GM23338 (cell line): ENCODE data around the gene SUPT3H. TPM values are rescaled to one million over a fixed set of nuclear protein-coding genes. Genes with fewer than 3 reads are reported as not detected.

ENCODE experiments used
- ATAC-seq: fragments of 200-7000 bp; cut with Tn5 transposase; 3 replicates; pipeline ENCODE4 v1.9.1; 2020
- DNase-seq: peaks from one replicate; pipeline ENCODE4 v3.0.0-alpha.2; 2015; ENCODE audit warnings: low spot score
- H2AFZ ChIP-seq: fragments of 200-600 bp; sonication (generic); 2 replicates; pipeline ENCODE4 v1.8.0; 2016; ENCODE audit warnings: antibody characterized with exemption, mild to moderate bottlenecking, moderate library complexity
- H3F3A ChIP-seq: fragments of 200-600 bp; sonication (generic); replicated peaks from 2 replicates; pipeline ENCODE4 v1.8.0; 2017; ENCODE audit warnings: antibody characterized with exemption, mixed run types, low read depth
- H3K27ac ChIP-seq: fragments of 200-600 bp; sonication (generic); 2 replicates; pipeline ENCODE4 v1.6.1; 2016; ENCODE audit warnings: low read depth
- H3K27me3 ChIP-seq: fragments of 200-600 bp; sonication (generic); 2 replicates; pipeline ENCODE4 v1.8.0; 2016; ENCODE audit warnings: mild to moderate bottlenecking, mixed run types, moderate library complexity; ENCODE audit not compliant: insufficient read depth
- H3K36me3 ChIP-seq: fragments of 200-600 bp; sonication (generic); 2 replicates; pipeline ENCODE4 v1.8.0; 2016; ENCODE audit warnings: mild to moderate bottlenecking; ENCODE audit not compliant: insufficient read depth
- H3K4me1 ChIP-seq: fragments of 200-600 bp; sonication (generic); 2 replicates; pipeline ENCODE4 v1.8.0; 2016; ENCODE audit warnings: mild to moderate bottlenecking, moderate library complexity; ENCODE audit not compliant: insufficient read depth
- H3K4me2 ChIP-seq: fragments of 200-600 bp; sonication (generic); 2 replicates; pipeline ENCODE4 v1.7.1; 2017; ENCODE audit warnings: mixed run types
- H3K4me3 ChIP-seq: fragments of 200-600 bp; sonication (generic); 2 replicates; pipeline ENCODE4 v1.6.1; 2016; ENCODE audit warnings: mixed run types
- H3K79me2 ChIP-seq: fragments of 200-600 bp; sonication (generic); replicated peaks from 2 replicates; pipeline ENCODE4 v1.8.0; 2017; ENCODE audit warnings: mild to moderate bottlenecking; ENCODE audit not compliant: insufficient read depth
- H3K9me2 ChIP-seq: fragments of 200-600 bp; sonication (generic); 2 replicates; pipeline ENCODE4 v1.8.0; 2017; ENCODE audit not compliant: insufficient read depth
- H4K20me1 ChIP-seq: fragments of 200-600 bp; sonication (generic); replicated peaks from 2 replicates; pipeline ENCODE4 v1.8.0; 2017; ENCODE audit warnings: mild to moderate bottlenecking; ENCODE audit not compliant: insufficient read depth
- H3K27ac Mint-ChIP-seq: 2 replicates; pipeline ENCODE4 v1.8.0; 2020; ENCODE audit warnings: inconsistent platforms, mild to moderate bottlenecking, moderate library complexity, mixed read lengths
- H3K27me3 Mint-ChIP-seq: 3 replicates; pipeline ENCODE4 v1.8.0; 2022; ENCODE audit warnings: low read depth, mild to moderate bottlenecking, moderate library complexity, mixed read lengths, inconsistent platforms; ENCODE audit not compliant: insufficient read depth, poor library complexity
- H3K36me3 Mint-ChIP-seq: 3 replicates; pipeline ENCODE4 v1.8.0; 2021; ENCODE audit warnings: low read depth, mild to moderate bottlenecking, inconsistent platforms, moderate library complexity, mixed read lengths
- H3K4me1 Mint-ChIP-seq: 3 replicates; pipeline ENCODE4 v1.8.0; 2020; ENCODE audit warnings: mild to moderate bottlenecking, inconsistent platforms, mixed read lengths
- H3K4me3 Mint-ChIP-seq: 3 replicates; pipeline ENCODE4 v1.8.0; 2021; ENCODE audit warnings: moderate library complexity, mild to moderate bottlenecking, inconsistent platforms, mixed read lengths
- H3K9me3 Mint-ChIP-seq: 3 replicates; pipeline ENCODE4 v1.8.0; 2020; ENCODE audit warnings: moderate library complexity, mild to moderate bottlenecking, inconsistent platforms, mixed read lengths
- EZH2 ChIP-seq: fragments of 200-600 bp; sonication (generic); IDR thresholded peaks from one replicate; pipeline ENCODE4 v1.8.0; 2017; ENCODE audit warnings: antibody characterized with exemption, mild to moderate bottlenecking, low read depth; ENCODE audit not compliant: unreplicated experiment
- EZH2phosphoT487 ChIP-seq: fragments of 200-600 bp; sonication (generic); IDR thresholded peaks from one replicate; pipeline ENCODE4 v1.8.1; 2018; ENCODE audit warnings: antibody characterized with exemption; ENCODE audit not compliant: unreplicated experiment
- POLR2AphosphoS5 ChIP-seq: IDR thresholded peaks from 2 replicates; pipeline ENCODE4 v1.6.1; 2016; ENCODE audit warnings: antibody characterized with exemption, low read depth
- STAT1 ChIP-seq: IDR thresholded peaks from one replicate; pipeline ENCODE4 v1.6.1; 2016; ENCODE audit warnings: antibody characterized with exemption; ENCODE audit not compliant: unreplicated experiment
- ZNF114 ChIP-seq: fragments of 250-450 bp; sonication (Bioruptor Pico); IDR thresholded peaks from 2 replicates; pipeline ENCODE4 v1.5.0; 2020; ENCODE audit warnings: mild to moderate bottlenecking, moderate library complexity
- ZNF331 ChIP-seq: fragments of 250-450 bp; sonication (Bioruptor Pico); IDR thresholded peaks from 2 replicates; pipeline ENCODE4 v1.5.0; 2020; ENCODE audit warnings: low read depth, mild to moderate bottlenecking, moderate library complexity
- polyA plus RNA-seq: library from polyadenylated mRNA; unstranded; fragments of >200 nt; fragmentation: Nextera tagmentation; extraction: Ambion mirVana; gene quantifications from 2 replicates; pipeline ENCODE4 v1.2.1, GENCODE V29; 2016
- total RNA-seq: library from RNA; depleted of rRNA; stranded (reverse); fragments of >200 nt; shearing (Covaris generic); gene quantifications from 2 replicates; pipeline ENCODE4 v1.2.3, GENCODE V29; 2014
- TF ChIP-seq, protein P1 (sequence below): IDR thresholded peaks from one replicate; pipeline ENCODE4 v1.6.1; 2018; ENCODE audit warnings: antibody characterized with exemption; ENCODE audit not compliant: unreplicated experiment
- TF ChIP-seq, protein P2 (sequence below), 2 experiments: fragments of 200-600 bp in 1 of 2; sonication (generic) in 1 of 2; conservative IDR thresholded peaks; 2 replicates each; pipeline versions ENCODE4 v1.5.1 to v1.6.1; 2016 to 2017; ENCODE audit warnings: antibody characterized with exemption in 2 of 2, low read depth in 2 of 2, mild to moderate bottlenecking in 2 of 2, moderate library complexity in 1 of 2
- TF ChIP-seq, protein P3 (sequence below): IDR thresholded peaks from 2 replicates; pipeline ENCODE4 v1.6.1; 2016; ENCODE audit warnings: antibody characterized with exemption

Gene SUPT3H
- total and polyA plus RNA-seq, 2 experiments from 2014 or later, result 11.4 to 30.1 TPM

DNA sequence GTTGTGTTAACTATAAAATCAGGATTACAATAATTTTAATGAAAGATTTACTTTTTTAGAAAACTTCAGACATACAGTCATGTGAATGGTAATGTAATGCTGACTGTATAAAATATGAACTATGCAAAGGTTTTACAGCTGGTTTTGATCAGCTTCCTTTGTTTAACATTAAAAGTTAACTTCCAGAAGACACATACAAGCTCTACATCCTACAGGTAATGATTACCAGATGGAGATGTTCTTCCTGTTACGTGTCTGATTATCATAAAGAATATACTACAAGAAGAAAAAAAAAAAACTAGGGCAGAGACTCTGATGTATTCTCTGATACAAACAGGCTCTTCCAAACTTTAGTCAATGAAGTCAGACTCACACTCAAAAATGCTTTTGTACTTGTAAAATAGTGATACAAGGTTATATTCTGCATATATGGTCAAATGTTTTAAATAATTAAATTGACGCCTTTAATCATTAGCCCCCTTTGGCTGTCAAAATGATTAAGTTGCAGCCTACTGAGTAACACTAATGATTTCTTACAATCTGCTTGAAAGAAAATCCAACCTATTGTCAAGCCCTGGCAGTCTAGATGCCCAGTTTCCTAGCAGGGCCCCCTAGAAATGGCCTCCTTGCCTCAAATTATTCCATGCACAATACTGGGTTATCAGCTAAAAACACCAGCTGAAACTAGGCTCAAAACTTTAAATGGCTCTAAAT lies 301.4 kb downstream of the SUPT3H start:
- H4K20me1 ChIP-seq, result no peaks in the 10 kb centered on the region
- no peak for TF ChIP-seq ZNF114 (CRISPR knock-in tag)
- TF ChIP-seq, protein P1, sequence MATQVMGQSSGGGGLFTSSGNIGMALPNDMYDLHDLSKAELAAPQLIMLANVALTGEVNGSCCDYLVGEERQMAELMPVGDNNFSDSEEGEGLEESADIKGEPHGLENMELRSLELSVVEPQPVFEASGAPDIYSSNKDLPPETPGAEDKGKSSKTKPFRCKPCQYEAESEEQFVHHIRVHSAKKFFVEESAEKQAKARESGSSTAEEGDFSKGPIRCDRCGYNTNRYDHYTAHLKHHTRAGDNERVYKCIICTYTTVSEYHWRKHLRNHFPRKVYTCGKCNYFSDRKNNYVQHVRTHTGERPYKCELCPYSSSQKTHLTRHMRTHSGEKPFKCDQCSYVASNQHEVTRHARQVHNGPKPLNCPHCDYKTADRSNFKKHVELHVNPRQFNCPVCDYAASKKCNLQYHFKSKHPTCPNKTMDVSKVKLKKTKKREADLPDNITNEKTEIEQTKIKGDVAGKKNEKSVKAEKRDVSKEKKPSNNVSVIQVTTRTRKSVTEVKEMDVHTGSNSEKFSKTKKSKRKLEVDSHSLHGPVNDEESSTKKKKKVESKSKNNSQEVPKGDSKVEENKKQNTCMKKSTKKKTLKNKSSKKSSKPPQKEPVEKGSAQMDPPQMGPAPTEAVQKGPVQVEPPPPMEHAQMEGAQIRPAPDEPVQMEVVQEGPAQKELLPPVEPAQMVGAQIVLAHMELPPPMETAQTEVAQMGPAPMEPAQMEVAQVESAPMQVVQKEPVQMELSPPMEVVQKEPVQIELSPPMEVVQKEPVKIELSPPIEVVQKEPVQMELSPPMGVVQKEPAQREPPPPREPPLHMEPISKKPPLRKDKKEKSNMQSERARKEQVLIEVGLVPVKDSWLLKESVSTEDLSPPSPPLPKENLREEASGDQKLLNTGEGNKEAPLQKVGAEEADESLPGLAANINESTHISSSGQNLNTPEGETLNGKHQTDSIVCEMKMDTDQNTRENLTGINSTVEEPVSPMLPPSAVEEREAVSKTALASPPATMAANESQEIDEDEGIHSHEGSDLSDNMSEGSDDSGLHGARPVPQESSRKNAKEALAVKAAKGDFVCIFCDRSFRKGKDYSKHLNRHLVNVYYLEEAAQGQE, result no peak
- no peak for TF ChIP-seq ZNF331 (CRISPR knock-in tag)
- no peaks in the 10 kb centered on the region for H3K79me2 ChIP-seq
- no peaks in the 10 kb centered on the region for H3K9me2 ChIP-seq
- ATAC-seq (no peak), DNase-seq (no peak)
- no peak overlapping the region for H3K4me2 ChIP-seq
- H3K27me3 ChIP-seq, result no peaks in the 10 kb centered on the region
- H3K36me3 Mint-ChIP-seq, result peaks cover 3% of the 10 kb centered on the region; the same call in 2 of the 3 replicates
- H3K4me1 ChIP-seq, result peaks cover 12% of the 10 kb centered on the region; the same call in 1 of the 2 replicates
- H2AFZ ChIP-seq, result no peak overlapping the region
- peaks cover 13% of the 10 kb centered on the region; the same call in 2 of the 3 replicates for H3K9me3 Mint-ChIP-seq
- H3K36me3 ChIP-seq, result no peaks in the 10 kb centered on the region
- H3K27me3 Mint-ChIP-seq, result no peaks in the 10 kb centered on the region
- no peak overlapping the region for H3K4me3 ChIP-seq
- H3K4me1 Mint-ChIP-seq, result peaks cover 7% of the 10 kb centered on the region
- H3K27ac Mint-ChIP-seq, result no peak overlapping the region
- no peaks in the 10 kb centered on the region for H3F3A ChIP-seq
- H3K4me3 Mint-ChIP-seq, result no peak overlapping the region
- H3K27ac ChIP-seq, result no peak overlapping the region

DNA sequence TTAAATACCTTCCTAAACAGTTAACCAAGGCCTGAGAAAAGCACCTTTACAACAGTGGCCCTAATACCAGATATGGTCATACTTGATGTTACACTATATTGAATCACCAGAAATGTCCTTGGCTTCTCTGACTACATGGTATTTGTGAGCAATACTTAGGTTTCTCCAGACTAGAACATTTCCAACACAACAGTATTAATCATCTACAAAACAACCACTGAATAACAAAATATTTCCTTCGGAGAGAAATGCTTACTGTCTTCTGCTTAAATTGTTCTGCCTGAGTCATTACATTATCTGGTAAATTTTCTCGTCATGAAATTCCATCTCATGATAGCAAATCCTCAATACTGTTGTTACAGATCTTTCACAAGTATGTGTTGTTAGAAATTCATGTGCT lies 302.5 kb downstream of the SUPT3H start:
- H3K4me3 Mint-ChIP-seq, result no peak overlapping the region
- peaks cover 7% of the 10 kb centered on the region for H3K4me1 Mint-ChIP-seq
- no peaks in the 10 kb centered on the region for H3K36me3 ChIP-seq
- ATAC-seq (no peak), DNase-seq (no peak)
- H3K27ac ChIP-seq, result no peak overlapping the region
- peaks cover 12% of the 10 kb centered on the region; the same call in 1 of the 2 replicates for H3K4me1 ChIP-seq
- H3K27me3 Mint-ChIP-seq, result no peaks in the 10 kb centered on the region
- H4K20me1 ChIP-seq, result no peaks in the 10 kb centered on the region
- H3K4me3 ChIP-seq, result no peak overlapping the region
- no peak overlapping the region for H2AFZ ChIP-seq
- TF ChIP-seq, protein P1, result no peak
- TF ChIP-seq EZH2 (no peak), ZNF331 (CRISPR knock-in tag) (no peak), EZH2phosphoT487 (no peak), POLR2AphosphoS5 (no peak), ZNF114 (CRISPR knock-in tag) (no peak), STAT1 (no peak)
- TF ChIP-seq, protein P2, sequence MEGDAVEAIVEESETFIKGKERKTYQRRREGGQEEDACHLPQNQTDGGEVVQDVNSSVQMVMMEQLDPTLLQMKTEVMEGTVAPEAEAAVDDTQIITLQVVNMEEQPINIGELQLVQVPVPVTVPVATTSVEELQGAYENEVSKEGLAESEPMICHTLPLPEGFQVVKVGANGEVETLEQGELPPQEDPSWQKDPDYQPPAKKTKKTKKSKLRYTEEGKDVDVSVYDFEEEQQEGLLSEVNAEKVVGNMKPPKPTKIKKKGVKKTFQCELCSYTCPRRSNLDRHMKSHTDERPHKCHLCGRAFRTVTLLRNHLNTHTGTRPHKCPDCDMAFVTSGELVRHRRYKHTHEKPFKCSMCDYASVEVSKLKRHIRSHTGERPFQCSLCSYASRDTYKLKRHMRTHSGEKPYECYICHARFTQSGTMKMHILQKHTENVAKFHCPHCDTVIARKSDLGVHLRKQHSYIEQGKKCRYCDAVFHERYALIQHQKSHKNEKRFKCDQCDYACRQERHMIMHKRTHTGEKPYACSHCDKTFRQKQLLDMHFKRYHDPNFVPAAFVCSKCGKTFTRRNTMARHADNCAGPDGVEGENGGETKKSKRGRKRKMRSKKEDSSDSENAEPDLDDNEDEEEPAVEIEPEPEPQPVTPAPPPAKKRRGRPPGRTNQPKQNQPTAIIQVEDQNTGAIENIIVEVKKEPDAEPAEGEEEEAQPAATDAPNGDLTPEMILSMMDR (conservative IDR thresholded peaks at IDR 0.05; ENCODE audit: low read depth in 2 of 2), result no peak
- TF ChIP-seq, protein P3, sequence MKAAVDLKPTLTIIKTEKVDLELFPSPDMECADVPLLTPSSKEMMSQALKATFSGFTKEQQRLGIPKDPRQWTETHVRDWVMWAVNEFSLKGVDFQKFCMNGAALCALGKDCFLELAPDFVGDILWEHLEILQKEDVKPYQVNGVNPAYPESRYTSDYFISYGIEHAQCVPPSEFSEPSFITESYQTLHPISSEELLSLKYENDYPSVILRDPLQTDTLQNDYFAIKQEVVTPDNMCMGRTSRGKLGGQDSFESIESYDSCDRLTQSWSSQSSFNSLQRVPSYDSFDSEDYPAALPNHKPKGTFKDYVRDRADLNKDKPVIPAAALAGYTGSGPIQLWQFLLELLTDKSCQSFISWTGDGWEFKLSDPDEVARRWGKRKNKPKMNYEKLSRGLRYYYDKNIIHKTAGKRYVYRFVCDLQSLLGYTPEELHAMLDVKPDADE, result no peak
- no peak overlapping the region for H3K27ac Mint-ChIP-seq
- H3F3A ChIP-seq, result no peaks in the 10 kb centered on the region
- no peaks in the 10 kb centered on the region for H3K79me2 ChIP-seq
- no peaks in the 10 kb centered on the region for H3K27me3 ChIP-seq
- H3K4me2 ChIP-seq, result no peak overlapping the region
- H3K9me3 Mint-ChIP-seq, result peaks cover 13% of the 10 kb centered on the region; the same call in 2 of the 3 replicates
- peaks cover 3% of the 10 kb centered on the region; the same call in 2 of the 3 replicates for H3K36me3 Mint-ChIP-seq
- no peaks in the 10 kb centered on the region for H3K9me2 ChIP-seq
